SH-SY5Y (cell line): ENCODE data around the gene UHRF1.

Experiments used
- GATA2 ChIP-seq: IDR thresholded peaks from 2 replicates; pipeline ENCODE4 v1.6.1; 2011; ENCODE audit warnings: mild to moderate bottlenecking, low read depth, low read length
- GATA3 ChIP-seq: IDR thresholded peaks from 2 replicates; pipeline ENCODE4 v1.6.1; 2011; ENCODE audit warnings: low read depth, mild to moderate bottlenecking, low read length, moderate library complexity

- TF ChIP-seq GATA3 (no peak), GATA2 (no peak)
Measured at GRCh38 chr19:4966591-4966990, 57.3 kb downstream of the UHRF1 start.
